Prostate gland (tissue), 2 donors: ENCODE results near the gene GCH1. TPM values are rescaled to one million over a fixed set of nuclear protein-coding genes. Genes with fewer than 3 reads are reported as not detected.

Source experiments
- DNase-seq: peaks from one replicate; pipeline ENCODE4 v3.0.0-alpha.2; 2019; ENCODE audit warnings: low spot score
- H3K27ac ChIP-seq, 2 donors: fragments of 200-600 bp; sonication (generic); 2 replicates each; pipeline ENCODE4 v1.5.1; 2017 to 2019
- H3K27me3 ChIP-seq: fragments of 200-600 bp; sonication (generic); replicated peaks from 2 replicates; pipeline ENCODE4 v1.5.1; 2019; ENCODE audit not compliant: insufficient read depth
- H3K36me3 ChIP-seq, 2 donors: fragments of 200-600 bp; sonication (generic); 1 replicate in 1 of 2; 2 replicates in 1 of 2; pipeline versions ENCODE4 v1.5.1 to v1.8.1; 2017 to 2019
- H3K4me1 ChIP-seq: fragments of 200-600 bp; sonication (generic); replicated peaks from 2 replicates; pipeline ENCODE4 v1.5.1; 2019
- H3K4me3 ChIP-seq, 2 donors: fragments of 200-600 bp; sonication (generic); 2 replicates each; pipeline ENCODE4 v1.5.1; 2017 to 2019
- H3K9me3 ChIP-seq: fragments of 200-600 bp; sonication (generic); 2 replicates; pipeline ENCODE4 v1.5.1; 2017
- POLR2A ChIP-seq: fragments of 450-650 bp; IDR thresholded peaks from one replicate; pipeline ENCODE4 v1.6.1; 2016; ENCODE audit warnings: antibody characterized with exemption, mild to moderate bottlenecking
- POLR2AphosphoS5 ChIP-seq: sonication (generic); formaldehyde crosslinking; IDR thresholded peaks from one replicate; pipeline ENCODE4 v1.6.1; 2017; ENCODE audit warnings: antibody characterized with exemption
- WGBS: methylation state at CpG from one replicate; pipeline ENCODE4 v1.1.5; 2018; 5-methylcytosine and 5-hydroxymethylcytosine counted together
- intact Hi-C: fragments of 100-400 bp; cut with DNase I; formaldehyde crosslinking; loops from one replicate; pipeline ENCODE4 v1.14.2; 2022
- total RNA-seq, 2 donors: library from RNA; depleted of rRNA; stranded (reverse); fragments of >200 nt; gene quantifications; one replicate each; pipeline ENCODE4 v1.1.0, GENCODE V29; 2016
- TF ChIP-seq, protein P1 (sequence below), 4 experiments: fragments of 200-600 bp in 2 of 4; fragments of 450-650 bp in 2 of 4; sonication (generic) in 2 of 4; IDR thresholded peaks; 1 replicate in 3 of 4; 2 replicates in 1 of 4; pipeline ENCODE4 v1.5.1; 2016 to 2019; ENCODE audit warnings: antibody characterized with exemption in 4 of 4, mild to moderate bottlenecking in 2 of 4, moderate library complexity in 2 of 4

GCH1 gene
- total RNA-seq, 2 donors from 2014 or later: 4.9 to 19.4 TPM

- 91% methylated on average over 10 of the region's 10 CpGs for WGBS
Measured at GRCh38 chr14:54806616-54807015, 96.0 kb downstream of the GCH1 start.

DNA sequence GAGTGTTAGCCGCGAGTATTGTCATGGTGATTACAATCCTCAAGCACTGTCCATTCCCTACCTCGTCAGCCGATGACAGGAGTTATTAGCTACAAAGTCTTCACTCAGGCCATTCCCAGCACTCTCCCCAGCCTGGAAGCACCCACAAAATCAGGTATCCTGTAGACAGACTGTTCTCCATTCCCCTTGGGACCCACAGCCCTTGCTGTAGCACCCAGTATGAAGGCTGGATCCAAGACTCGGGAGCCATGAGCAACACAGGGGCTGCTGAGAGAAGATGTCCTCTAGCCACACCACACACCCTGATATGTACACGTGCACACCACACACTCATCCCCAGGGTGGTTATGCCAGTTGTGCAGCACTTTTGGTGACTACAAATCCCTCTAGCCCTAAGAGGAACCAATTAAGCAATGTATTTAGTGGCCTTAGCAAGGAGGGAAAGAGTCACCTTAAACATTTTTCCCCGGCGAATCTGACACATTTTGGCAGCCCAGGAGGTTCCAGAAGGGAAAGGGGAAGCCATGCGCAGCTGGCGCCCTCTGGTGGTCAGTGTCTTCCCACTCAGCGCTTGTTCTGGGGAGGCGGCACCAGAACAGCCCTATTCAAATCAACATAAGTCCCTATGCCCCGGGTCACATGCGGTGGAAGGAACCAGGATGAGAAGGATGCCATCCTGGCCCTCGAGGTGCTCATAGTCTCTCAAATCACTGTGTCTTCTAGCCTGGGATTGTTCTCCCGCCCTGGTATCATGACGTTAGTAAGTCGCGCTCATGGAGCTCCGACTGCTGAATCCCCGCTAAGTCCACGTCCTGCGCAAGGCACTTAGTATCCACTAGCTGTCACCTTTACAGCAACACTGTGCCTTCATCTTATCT, 96.9 kb downstream of the GCH1 start:
- Histone ChIP-seq H3K27me3 (no peaks in the 10 kb centered on the region), H3K9me3 (no peaks in the 10 kb centered on the region), H3K36me3 (no peaks in the 10 kb centered on the region), H3K4me3 (no peak overlapping the region), H3K27ac (no peak overlapping the region), H3K4me1 (no peaks in the 10 kb centered on the region)
- TF ChIP-seq, protein P1, sequence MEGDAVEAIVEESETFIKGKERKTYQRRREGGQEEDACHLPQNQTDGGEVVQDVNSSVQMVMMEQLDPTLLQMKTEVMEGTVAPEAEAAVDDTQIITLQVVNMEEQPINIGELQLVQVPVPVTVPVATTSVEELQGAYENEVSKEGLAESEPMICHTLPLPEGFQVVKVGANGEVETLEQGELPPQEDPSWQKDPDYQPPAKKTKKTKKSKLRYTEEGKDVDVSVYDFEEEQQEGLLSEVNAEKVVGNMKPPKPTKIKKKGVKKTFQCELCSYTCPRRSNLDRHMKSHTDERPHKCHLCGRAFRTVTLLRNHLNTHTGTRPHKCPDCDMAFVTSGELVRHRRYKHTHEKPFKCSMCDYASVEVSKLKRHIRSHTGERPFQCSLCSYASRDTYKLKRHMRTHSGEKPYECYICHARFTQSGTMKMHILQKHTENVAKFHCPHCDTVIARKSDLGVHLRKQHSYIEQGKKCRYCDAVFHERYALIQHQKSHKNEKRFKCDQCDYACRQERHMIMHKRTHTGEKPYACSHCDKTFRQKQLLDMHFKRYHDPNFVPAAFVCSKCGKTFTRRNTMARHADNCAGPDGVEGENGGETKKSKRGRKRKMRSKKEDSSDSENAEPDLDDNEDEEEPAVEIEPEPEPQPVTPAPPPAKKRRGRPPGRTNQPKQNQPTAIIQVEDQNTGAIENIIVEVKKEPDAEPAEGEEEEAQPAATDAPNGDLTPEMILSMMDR (IDR thresholded peaks at IDR 0.05): peak; percentile 75 to 86 (median 82)
- TF ChIP-seq POLR2A (no peak), POLR2AphosphoS5 (peak; percentile 41)
- 38% methylated on average over 23 of the region's 23 CpGs for WGBS
- peak; percentile 69 for DNase-seq
- intact Hi-C loops: loop anchor here (2.0 kb wide), 1 partner anchor 241 kb away; no protein-coding TSS in a partner anchor

More at GRCh38 chr14:54806616-54807015, 96.0 kb downstream of the GCH1 start:
- intact Hi-C loops: no loop called here
- Histone ChIP-seq H3K27ac (no peak overlapping the region), H3K36me3 (no peaks in the 10 kb centered on the region), H3K4me1 (no peaks in the 10 kb centered on the region), H3K4me3 (no peak overlapping the region), H3K9me3 (no peaks in the 10 kb centered on the region), H3K27me3 (no peaks in the 10 kb centered on the region)
- TF ChIP-seq POLR2A: no peak
- TF ChIP-seq, protein P1 (IDR thresholded peaks at IDR 0.05): no peak
- TF ChIP-seq POLR2AphosphoS5: no peak
- DNase-seq: no peak

- no peaks in the 10 kb centered on the region for H3K36me3 ChIP-seq
- TF ChIP-seq, protein P1 (IDR thresholded peaks at IDR 0.05): no peak
- TF ChIP-seq POLR2AphosphoS5 (no peak), POLR2A (no peak)
- 61% methylated on average over 6 of the region's 6 CpGs for WGBS
Measured at GRCh38 chr14:54805070-54805444, 97.6 kb downstream of the GCH1 start.

DNA sequence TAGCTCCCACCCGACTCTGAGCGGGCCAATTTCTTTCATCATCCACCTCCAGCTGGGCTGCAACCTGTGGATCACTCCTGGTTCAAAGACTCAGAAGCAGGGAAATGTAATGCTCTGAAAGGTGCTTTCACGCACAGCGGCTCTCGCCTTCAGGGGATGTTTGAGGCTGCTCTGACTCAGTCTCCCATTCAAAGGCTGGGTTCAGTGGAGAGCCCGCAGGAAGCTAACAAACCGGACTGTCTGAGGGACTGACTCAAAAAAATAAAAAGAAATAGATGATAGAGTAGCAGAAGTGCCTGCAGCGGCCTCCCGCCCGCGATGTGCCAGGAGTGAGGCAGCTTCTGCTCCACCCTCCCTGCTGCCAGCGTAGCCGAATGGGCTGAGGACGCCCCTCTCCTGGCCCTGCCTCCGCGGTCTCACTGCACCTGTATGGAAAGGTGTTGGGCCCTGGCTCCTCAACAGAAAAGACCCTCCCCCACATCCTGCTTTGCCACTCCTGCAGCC, 98.0 kb downstream of the GCH1 start:
- WGBS: 59% methylated on average over 16 of the region's 16 CpGs
- Histone ChIP-seq H3K27me3 (no peaks in the 10 kb centered on the region), H3K27ac (no peak overlapping the region), H3K4me1 (no peaks in the 10 kb centered on the region), H3K36me3 (no peaks in the 10 kb centered on the region), H3K9me3 (no peaks in the 10 kb centered on the region), H3K4me3 (no peak overlapping the region)
- intact Hi-C loops: loop anchor here (2.0 kb wide), 1 partner anchor 240 kb away; no protein-coding TSS in a partner anchor
- no peak for DNase-seq
- no peak for TF ChIP-seq POLR2AphosphoS5
- TF ChIP-seq, protein P1 (IDR thresholded peaks at IDR 0.05): no peak
- TF ChIP-seq POLR2A: no peak

More at GRCh38 chr14:54805070-54805444, 97.6 kb downstream of the GCH1 start:
- no peak for DNase-seq
- H3K27ac ChIP-seq: no peak overlapping the region
- H3K4me1 ChIP-seq: no peaks in the 10 kb centered on the region
- H3K4me3 ChIP-seq: no peak overlapping the region
- intact Hi-C loops: loop anchor here (2.0 kb wide), 1 partner anchor 240 kb away; no protein-coding TSS in a partner anchor
- no peaks in the 10 kb centered on the region for H3K9me3 ChIP-seq
- H3K27me3 ChIP-seq: no peaks in the 10 kb centered on the region
